IMR-90 (cell line): ENCODE measurements around the gene TENM4. TPM values are rescaled to one million over a fixed set of nuclear protein-coding genes. Genes with fewer than 3 reads are reported as not detected.

ENCODE experiments used
- ATAC-seq: fragments of 200-7000 bp; cut with Tn5 transposase; 2 replicates; pipeline ENCODE4 v1.9.1; 2020; ENCODE audit warnings: low read depth, mild to moderate bottlenecking, moderate library complexity
- BruUV-seq: library from RNA; stranded (reverse); fragments of 400-500 nt; replicated peaks from 2 replicates; lab custom pipeline; 2021; lab: Mats Ljungman, UMichigan
- CTCF ChIA-PET: fragments of 300-600 bp; formaldehyde crosslinking; extraction: SDS; loops from one replicate; lab custom pipeline; 2021; ENCODE audit warnings: antibody characterized with exemption; lab: Yijun Ruan, JAX
- POLR2A ChIA-PET: fragments of 300-600 bp; sonication (Branson Sonifier 250); formaldehyde crosslinking; loops from one replicate; lab custom pipeline; 2022; ENCODE audit warnings: antibody characterized with exemption; ENCODE audit not compliant: unreplicated experiment; lab: Charles Lee
- DNase-seq: peaks from one replicate; pipeline ENCODE4 v3.0.0; 2013
- H2AFZ ChIP-seq: replicated peaks from 2 replicates; pipeline ENCODE3; 2013; ENCODE audit warnings: low read length, mild to moderate bottlenecking; ENCODE audit not compliant: poor library complexity
- H2AK5ac ChIP-seq: 2 replicates; pipeline ENCODE4 v1.6.1; 2013; ENCODE audit warnings: low read depth, low read length, inconsistent platforms
- H2AK9ac ChIP-seq: replicated peaks from 2 replicates; pipeline ENCODE3; 2013; ENCODE audit warnings: mild to moderate bottlenecking, low read depth, low read length, moderate library complexity; ENCODE audit not compliant: poor library complexity
- H2BK120ac ChIP-seq: 2 replicates; pipeline ENCODE4 v1.6.1; 2013; ENCODE audit warnings: low read depth, low read length, inconsistent platforms
- H2BK15ac ChIP-seq: 3 replicates; pipeline ENCODE4 v1.6.1; 2013; ENCODE audit warnings: low read depth, low read length, inconsistent platforms
- H2BK20ac ChIP-seq: 2 replicates; pipeline ENCODE4 v1.6.1; 2013; ENCODE audit warnings: low read depth, mild to moderate bottlenecking, inconsistent platforms, low read length, moderate library complexity
- H2BK5ac ChIP-seq: 2 replicates; pipeline ENCODE4 v1.6.1; 2013; ENCODE audit warnings: mild to moderate bottlenecking, low read depth, low read length, inconsistent platforms; ENCODE audit not compliant: poor library complexity, severe bottlenecking
- H3K14ac ChIP-seq: replicated peaks from 2 replicates; pipeline ENCODE4 v1.6.1; 2013; ENCODE audit warnings: low read depth, low read length, inconsistent platforms
- H3K18ac ChIP-seq: 2 replicates; pipeline ENCODE4 v1.6.1; 2013; ENCODE audit warnings: low read depth, low read length, control low read depth
- H3K23ac ChIP-seq: 2 replicates; pipeline ENCODE4 v1.6.1; 2013; ENCODE audit warnings: low read depth, low read length, inconsistent platforms
- H3K27ac ChIP-seq: 2 replicates; pipeline ENCODE4 v1.5.1; 2013; ENCODE audit warnings: mild to moderate bottlenecking, control low read depth, low read length; ENCODE audit not compliant: insufficient read depth
- H3K27me3 ChIP-seq: 2 replicates; pipeline ENCODE4 v1.6.1; 2013; ENCODE audit warnings: low read length; ENCODE audit not compliant: control insufficient read depth, insufficient read depth
- H3K36me3 ChIP-seq: 2 replicates; pipeline ENCODE4 v1.6.1; 2013; ENCODE audit warnings: low read length, mixed read lengths; ENCODE audit not compliant: control insufficient read depth, insufficient read depth
- H3K4ac ChIP-seq: 2 replicates; pipeline ENCODE4 v1.6.1; 2013; ENCODE audit warnings: low read depth, low read length, inconsistent platforms
- H3K4me1 ChIP-seq: 2 replicates; pipeline ENCODE4 v1.6.1; 2013; ENCODE audit warnings: low read length, mixed read lengths; ENCODE audit not compliant: control insufficient read depth, insufficient read depth
- H3K4me2 ChIP-seq: 2 replicates; pipeline ENCODE4 v1.6.1; 2013; ENCODE audit warnings: low read depth, mild to moderate bottlenecking, control low read depth, low read length, moderate library complexity
- H3K4me3 ChIP-seq: 2 replicates; pipeline ENCODE4 v1.5.1; 2013; ENCODE audit warnings: low read depth, mild to moderate bottlenecking, control low read depth, low read length, moderate library complexity; ENCODE audit not compliant: insufficient read depth
- H3K56ac ChIP-seq: 2 replicates; pipeline ENCODE4 v1.6.1; 2013; ENCODE audit warnings: low read length, inconsistent platforms; ENCODE audit not compliant: insufficient read depth; ENCODE audit errors: extremely low read depth
- H3K79me1 ChIP-seq, 2 experiments: 2 replicates each; pipeline ENCODE4 v1.6.1; 2013; ENCODE audit warnings: low read length in 2 of 2, inconsistent platforms in 1 of 2, low read depth in 1 of 2
- H3K9ac ChIP-seq: 2 replicates; pipeline ENCODE4 v1.6.1; 2013; ENCODE audit warnings: low read depth, low read length, control low read depth
- H3K9me1 ChIP-seq: 2 replicates; pipeline ENCODE4 v1.6.1; 2013; ENCODE audit warnings: low read length, inconsistent platforms; ENCODE audit not compliant: insufficient read depth
- H3K9me3 ChIP-seq: 2 replicates; pipeline ENCODE4 v1.6.1; 2013; ENCODE audit warnings: low read length; ENCODE audit not compliant: control insufficient read depth, insufficient read depth
- H4K20me1 ChIP-seq: 2 replicates; pipeline ENCODE4 v1.6.1; 2013; ENCODE audit warnings: low read length, inconsistent platforms; ENCODE audit not compliant: insufficient read depth
- H4K5ac ChIP-seq: 2 replicates; pipeline ENCODE4 v1.6.1; 2013; ENCODE audit warnings: mild to moderate bottlenecking, low read depth, low read length, control low read depth
- H4K8ac ChIP-seq, 2 experiments: 2 replicates each; pipeline ENCODE4 v1.6.1; 2013; ENCODE audit warnings: low read depth in 2 of 2, low read length in 2 of 2, control low read depth in 1 of 2, inconsistent platforms in 1 of 2
- H4K91ac ChIP-seq: 2 replicates; pipeline ENCODE4 v1.6.1; 2013; ENCODE audit warnings: low read depth, low read length, inconsistent platforms; ENCODE audit not compliant: insufficient read depth
- CEBPB ChIP-seq: IDR thresholded peaks from 2 replicates; pipeline ENCODE4 v1.6.1; 2012; ENCODE audit warnings: low read depth, low read length, improper control_type of control experiment
- MAFK ChIP-seq: IDR thresholded peaks from 2 replicates; pipeline ENCODE4 v1.6.1; 2012; ENCODE audit warnings: low read depth, low read length, improper control_type of control experiment
- NFE2L2 ChIP-seq: fragments of 150-350 bp; IDR thresholded peaks from 2 replicates; pipeline ENCODE4 v1.6.1; 2016; ENCODE audit warnings: low read depth, mild to moderate bottlenecking, low read length
- RCOR1 ChIP-seq: IDR thresholded peaks from 2 replicates; pipeline ENCODE4 v1.6.1; 2012; ENCODE audit warnings: mild to moderate bottlenecking, low read length, improper control_type of control experiment; ENCODE audit not compliant: insufficient replicate concordance
- USF2 ChIP-seq: fragments of 150-350 bp; IDR thresholded peaks from 2 replicates; pipeline ENCODE4 v1.6.1; 2017; ENCODE audit warnings: mild to moderate bottlenecking, antibody characterized with exemption, low read length, low read depth
- WGBS, 2 experiments: methylation state at CpG; one replicate each; pipeline versions ENCODE4 v1.1.5 to v1.1.7; 2013; ENCODE audit warnings: missing lambda C conversion rate in 2 of 2; ENCODE audit not compliant: insufficient read length in 1 of 2; ENCODE audit errors: extremely low coverage in 2 of 2; 5-methylcytosine and 5-hydroxymethylcytosine counted together
- dilution Hi-C: fragments of 300-500 bp; cut with HindIII; formaldehyde crosslinking; loops from one replicate; pipeline ENCODE4 v1.14.3; 2018; ENCODE audit warnings: low sequenced_read_pairs; ENCODE audit not compliant: unreplicated experiment
- in situ Hi-C: fragments of 300-500 bp; cut with MboI; formaldehyde crosslinking; loops from 3 replicates; pipeline ENCODE4 v1.14.3; 2019; ENCODE audit warnings: low sequenced_read_pairs, inconsistent platforms, mixed read lengths
- intact Hi-C: fragments of 100-400 bp; cut with micrococcal nuclease; formaldehyde crosslinking; loops from 2 replicates; pipeline ENCODE4 v1.10.0; 2022
- polyA plus RNA-seq, 3 experiments: library from polyadenylated mRNA; depleted of rRNA; stranded (reverse); fragments of >200 nt; gene quantifications; 2 replicates each; pipeline ENCODE4 v1.2.3, GENCODE V29; 2012; ENCODE audit warnings: low replicate concordance in 1 of 3
- total RNA-seq: library from RNA; depleted of rRNA; stranded (reverse); fragments of >200 nt; gene quantifications from 2 replicates; pipeline ENCODE4 v1.2.3, GENCODE V29; 2012

TENM4 gene
- total and polyA plus RNA-seq, 2 of the 4 experiments (the other 2 are of a cell fraction), result 7.4 to 9.0 TPM

- H4K5ac ChIP-seq, result peak overlapping the region; percentile 99
- H3K4me1 ChIP-seq, result peaks cover 34% of the 10 kb centered on the region
- intact Hi-C loops (loop anchor here (5.0 kb wide), 1 partner anchor 163 kb away; no protein-coding TSS in a partner anchor), in situ Hi-C loops (no loop called here), dilution Hi-C loops (no loop called here)
- BruUV-seq, result TSS peak; percentile 95
- H3K4me2 ChIP-seq, result peak overlapping the region; percentile 45; the same call in 1 of the 2 replicates
- peak overlapping the region; percentile 99 for H3K18ac ChIP-seq
- WGBS, 2 experiments, result no CpG with 5 or more reads among the region's 7 CpGs
- H2AK9ac ChIP-seq, result peak overlapping the region; percentile 73
- peak overlapping the region; percentile 97 for H2BK20ac ChIP-seq
- H3K79me1 ChIP-seq, result peaks cover 0 to 5% of the 10 kb centered on the region in 2 experiments; a peak in 1 of 4 replicates
- peak overlapping the region; percentile 75 for H3K9ac ChIP-seq
- no peaks in the 10 kb centered on the region for H4K20me1 ChIP-seq
- H4K91ac ChIP-seq, result peak overlapping the region; percentile 95
- TF ChIP-seq NFE2L2 (no peak), USF2 (no peak), MAFK (no peak), CEBPB (no peak), RCOR1 (no peak)
- DNase-seq (no peak), ATAC-seq (peak; percentile 19)
- peak overlapping the region; percentile 98 for H2BK120ac ChIP-seq
- no peaks in the 10 kb centered on the region; the same call in 1 of the 2 replicates for H3K36me3 ChIP-seq
- H3K14ac ChIP-seq, result peak overlapping the region; percentile 87
- peak overlapping the region; percentile 98 for H2BK5ac ChIP-seq
- peak overlapping the region; percentile 83 for H2AFZ ChIP-seq
- H3K9me3 ChIP-seq, result no peaks in the 10 kb centered on the region
- peak overlapping the region; percentile 96 for H3K23ac ChIP-seq
- peak overlapping the region; percentile 72 to 94 for H4K8ac ChIP-seq
- peak overlapping the region; percentile 99 for H3K27ac ChIP-seq
- H3K56ac ChIP-seq, result peak overlapping the region; percentile 91
- H2AK5ac ChIP-seq, result peak overlapping the region; percentile 90
- no peaks in the 10 kb centered on the region for H3K27me3 ChIP-seq
- peaks cover 29% of the 10 kb centered on the region for H3K9me1 ChIP-seq
- ChIA-PET CTCF (interaction anchor here (0.9 to 4.3 kb wide), 4 partner anchors 8 to 150 kb away, joined by 3 to 29 read pairs (median 7); no protein-coding TSS in a partner anchor), POLR2A (interaction anchor here (0.6 to 2.0 kb wide), 4 partner anchors 8 to 25 kb away, joined by 3 to 13 read pairs (median 4); no protein-coding TSS in a partner anchor)
- H2BK15ac ChIP-seq, result peak overlapping the region; percentile 63
- no peak overlapping the region for H3K4me3 ChIP-seq
- peak overlapping the region; percentile 95 for H3K4ac ChIP-seq
Measured at GRCh38 chr11:78810559-78811009, 630.2 kb downstream of the TENM4 start.
